A673 (cell line): ENCODE results near the gene SOX5.

Source experiments
- CTCF ChIP-seq: fragments of 300-800, 200-600 bp; sonication (generic); conservative IDR thresholded peaks from 2 replicates; pipeline ENCODE4 v1.5.1; 2017; ENCODE audit warnings: low read depth, mild to moderate bottlenecking, antibody characterized with exemption, low read length, moderate library complexity, mixed read lengths
- EZH2 ChIP-seq: fragments of 200-600 bp; sonication (generic); IDR thresholded peaks from 2 replicates; pipeline ENCODE4 v1.6.1; 2017; ENCODE audit warnings: borderline replicate concordance, low read depth, mild to moderate bottlenecking, mixed read lengths, antibody characterized with exemption, low read length; ENCODE audit not compliant: poor library complexity, severe bottlenecking

DNA sequence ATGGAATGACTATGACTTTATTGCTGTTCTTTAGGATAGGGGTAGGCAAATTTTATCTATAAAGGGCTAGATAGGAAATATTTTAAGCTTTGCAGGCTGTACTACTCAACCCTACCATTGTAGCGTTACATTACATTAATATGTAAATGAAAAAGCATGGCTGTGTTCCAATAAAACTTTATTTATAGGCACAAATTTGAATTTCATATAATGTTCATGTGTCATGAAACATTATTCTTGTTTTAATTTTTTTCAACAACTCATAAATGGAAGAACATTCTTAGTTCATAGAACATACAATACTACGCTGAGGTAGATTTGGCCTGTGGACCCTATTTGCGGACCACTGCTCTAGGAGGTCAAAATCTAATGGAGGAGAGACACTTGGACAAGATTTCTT, 133.7 kb downstream of the SOX5 start:
- TF ChIP-seq CTCF (no peak), EZH2 (no peak)
